Measurements from ENCODE around the gene FASTK. TPM values are rescaled to one million over a fixed set of nuclear protein-coding genes. Genes with fewer than 3 reads are reported as not detected.

The FASTK gene
- total RNA-seq, 2 experiments from 2014 or later: 78.3 to 84.4 TPM

- ChIA-PET POLR2A (interaction anchor here (0.6 kb wide), 1 partner anchor 36 kb away, joined by 3 read pairs; no protein-coding TSS in a partner anchor), CTCF (interaction anchor here (1.5 to 1.9 kb wide), 5 partner anchors 13 to 99 kb away, joined by 3 to 7 read pairs (median 4); partner anchors contain the start of gene FASTK)
These were observed 19.1 kb downstream of the FASTK start for GRCh38 chr7:151061213-151062110.

DNA sequence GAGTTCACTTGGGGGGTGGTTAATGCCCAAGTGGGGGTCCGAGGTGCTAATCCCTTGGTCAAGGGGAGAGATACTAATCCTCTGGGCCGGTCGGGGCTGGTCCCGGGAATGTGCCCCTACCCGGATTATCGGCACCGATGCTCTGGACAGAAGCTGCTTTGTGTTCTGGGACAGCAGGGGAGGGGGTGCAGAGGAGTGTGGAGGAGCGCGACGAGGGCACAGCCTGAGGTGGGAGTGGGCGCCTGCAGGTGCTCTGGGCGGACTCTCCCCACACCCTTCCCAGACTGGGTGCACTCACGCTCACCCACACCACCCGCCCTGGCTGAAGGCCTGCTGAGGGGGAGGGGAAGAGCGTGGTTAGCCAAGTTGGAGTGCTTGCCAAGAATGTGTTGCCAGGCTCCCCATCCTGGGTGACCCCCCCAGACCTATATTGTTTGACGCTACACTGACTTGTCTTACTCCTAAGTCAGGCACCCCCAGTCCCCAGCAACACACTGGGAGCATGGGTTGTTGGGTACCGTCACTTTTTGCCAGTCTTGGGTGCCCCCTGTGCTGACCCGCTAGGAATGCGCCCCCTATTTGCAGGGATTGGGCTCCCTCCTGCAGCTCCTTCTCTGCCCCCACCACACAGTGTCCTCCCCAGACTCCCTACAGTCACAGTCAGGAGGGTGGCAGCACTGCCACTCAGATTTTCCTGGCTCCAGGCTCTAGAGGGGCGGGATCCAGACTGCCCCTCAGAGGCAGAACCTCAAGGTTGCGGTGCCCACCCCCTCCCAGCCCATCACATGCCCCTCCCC is 20.0 kb downstream of the FASTK start:
- CTCF ChIA-PET: interaction anchor here (0.6 to 1.5 kb wide), 7 partner anchors 8 to 243 kb away, joined by 3 to 6 read pairs (median 4); partner anchors contain the start of gene FASTK

DNA sequence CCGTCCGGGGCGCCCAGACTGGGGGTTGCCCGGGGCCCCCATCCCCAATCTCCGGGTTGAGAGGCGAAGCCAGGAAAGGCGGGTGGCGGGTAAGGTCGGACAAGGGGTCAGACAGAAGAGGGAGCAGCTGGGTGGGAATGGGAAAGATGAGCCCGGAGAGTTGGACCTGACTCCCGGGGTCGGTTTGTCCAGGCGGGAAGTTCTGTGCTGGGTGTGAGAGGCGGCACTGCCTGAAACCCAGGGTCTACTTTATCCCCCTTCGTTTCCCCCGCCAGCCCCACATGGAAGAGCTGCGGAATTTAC is 20.5 kb downstream of the FASTK start:
- CTCF ChIA-PET: interaction anchor here (1.0 to 1.5 kb wide), 5 partner anchors 9 to 97 kb away, joined by 3 to 6 read pairs (median 3); partner anchors contain the start of gene FASTK
- POLR2A ChIA-PET: interaction anchor here (0.6 to 0.7 kb wide), 3 partner anchors 25 to 106 kb away, joined by 3 read pairs; no protein-coding TSS in a partner anchor

More for the DNA sequence above, 20.0 kb downstream of the FASTK start:
- POLR2A ChIA-PET: interaction anchor here (0.6 to 0.7 kb wide), 4 partner anchors 24 to 105 kb away, joined by 3 read pairs; no protein-coding TSS in a partner anchor

DNA sequence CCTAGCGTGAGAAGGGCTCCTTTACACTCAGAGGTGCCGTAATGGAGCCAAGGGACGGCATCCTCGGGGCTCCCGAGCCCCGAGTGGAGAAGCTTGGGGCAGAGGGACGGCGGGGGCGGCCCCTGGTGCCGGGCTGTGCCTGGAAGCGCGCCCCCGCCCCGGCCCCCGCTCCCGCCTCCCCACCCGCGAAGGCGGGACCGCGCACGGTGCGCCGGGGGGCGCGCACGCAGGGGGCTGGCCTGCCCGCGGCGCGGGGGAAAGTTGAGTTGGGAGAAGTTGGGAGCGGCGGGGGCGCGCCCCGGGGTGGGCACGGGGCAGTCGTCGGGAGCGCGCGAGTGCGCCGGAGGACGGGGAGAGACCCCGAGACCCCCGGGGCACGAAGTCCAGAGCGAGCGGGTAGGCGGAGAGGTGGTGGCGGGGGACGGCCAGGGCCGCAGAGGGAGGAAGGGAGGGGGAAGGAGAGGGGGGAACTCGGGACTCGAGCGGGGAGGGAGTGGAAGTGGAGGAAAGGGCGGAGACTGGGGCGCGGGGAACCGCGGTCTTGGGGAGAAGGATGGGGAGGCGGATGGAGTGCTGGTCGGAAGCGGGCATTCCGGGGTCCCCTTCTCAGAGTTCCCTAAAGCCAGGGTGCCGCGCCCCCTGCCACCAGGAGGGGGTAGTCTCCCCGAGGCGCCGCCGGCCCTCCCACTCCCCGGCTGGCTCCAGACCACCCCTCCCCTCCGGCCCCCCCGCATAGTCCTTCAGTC is 21.1 kb downstream of the FASTK start, which contains the start of gene SLC4A2:
Gene SLC4A2 (plus strand): TSS at position 223 of the 746 bp plus-strand sequence. CDS start 2,399 bp downstream, outside the sequence.
- ChIA-PET CTCF (interaction anchor here (1.0 to 2.4 kb wide), 6 partner anchors 9 to 110 kb away, joined by 3 to 7 read pairs (median 3); partner anchors contain the start of genes AGAP3 and FASTK), POLR2A (interaction anchor here (0.6 to 1.2 kb wide), 4 partner anchors 9 to 40 kb away, joined by 3 to 4 read pairs (median 3); no protein-coding TSS in a partner anchor)

- POLR2A ChIA-PET: interaction anchor here (0.6 to 1.2 kb wide), 3 partner anchors 9 to 40 kb away, joined by 3 to 4 read pairs (median 3); no protein-coding TSS in a partner anchor
These were observed 21.7 kb downstream of the FASTK start for GRCh38 chr7:151058781-151059366.

GRCh38 chr7:151057989-151058780 is 22.4 kb downstream of the FASTK start:
- ChIA-PET CTCF (interaction anchor here (1.0 to 2.4 kb wide), 6 partner anchors 27 to 111 kb away, joined by 3 to 7 read pairs (median 3); partner anchors contain the start of genes ABCB8 and AGAP3), POLR2A (interaction anchor here (0.6 to 1.2 kb wide), 3 partner anchors 10 to 30 kb away, joined by 3 to 4 read pairs (median 3); partner anchors contain the start of gene ABCB8)

More at GRCh38 chr7:151058781-151059366, 21.7 kb downstream of the FASTK start:
- CTCF ChIA-PET: interaction anchor here (1.2 to 2.4 kb wide), 5 partner anchors 27 to 111 kb away, joined by 3 to 7 read pairs (median 3); partner anchors contain the start of genes ABCB8 and AGAP3

DNA sequence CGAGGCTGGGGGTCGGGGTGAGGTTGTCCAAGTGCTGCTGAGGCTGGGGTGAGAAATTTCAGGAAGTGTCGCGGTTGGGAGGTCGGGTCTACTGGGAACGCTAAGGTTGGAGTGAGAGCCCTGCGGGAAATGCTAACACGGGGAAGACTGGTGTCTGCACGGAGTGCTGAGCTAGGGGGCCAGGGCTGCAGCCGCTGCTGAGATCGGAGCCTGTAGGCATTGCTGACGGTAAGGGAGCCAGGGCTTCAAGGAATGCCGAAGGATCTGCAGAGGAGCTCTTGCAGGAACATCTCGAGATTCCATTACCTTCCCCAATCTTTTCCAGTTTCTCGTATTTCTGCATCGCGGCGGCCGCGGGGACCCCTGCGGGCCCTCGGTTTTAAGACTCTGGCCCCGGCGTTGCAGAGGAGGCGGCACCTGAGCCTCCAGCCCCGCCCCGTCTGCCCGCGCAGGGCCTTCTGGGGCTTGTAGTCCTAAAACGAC is 23.1 kb downstream of the FASTK start, which contains the start of gene CDK5:
Gene CDK5 (minus strand): TSS at position 392 of the 483 bp plus-strand sequence. CDS start 49 bp downstream, at position 343.
- POLR2A ChIA-PET: interaction anchor here (0.6 kb wide), 1 partner anchor 29 kb away, joined by 3 read pairs; the partner anchor contains the start of gene ABCB8

GRCh38 chr7:151056666-151057505 is 23.7 kb downstream of the FASTK start:
- POLR2A ChIA-PET: no interaction called here

More for the DNA sequence above, 23.1 kb downstream of the FASTK start, which contains the start of gene CDK5:
- CTCF ChIA-PET: interaction anchor here (1.0 to 2.4 kb wide), 3 partner anchors 28 to 58 kb away, joined by 3 to 7 read pairs (median 7); partner anchors contain the start of genes ABCB8 and AGAP3

DNA sequence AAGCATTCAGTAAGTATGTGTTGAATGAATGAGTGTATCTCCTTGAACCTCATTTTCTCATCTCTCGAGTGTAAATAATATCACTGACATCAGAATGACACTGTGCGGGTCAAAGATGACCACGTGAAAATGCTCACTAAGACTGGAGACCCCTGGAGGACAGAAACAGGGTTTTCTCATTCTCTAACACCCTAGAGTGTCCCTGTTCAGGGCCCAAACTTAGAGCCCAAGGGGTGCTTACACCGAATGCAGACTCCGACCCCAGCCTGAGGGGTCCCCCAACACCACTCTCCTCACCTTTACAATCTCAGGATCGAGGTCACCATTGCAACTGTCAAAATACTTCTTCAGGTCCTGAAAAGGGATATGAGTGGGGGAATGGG is 24.3 kb downstream of the FASTK start:
- POLR2A ChIA-PET: no interaction called here

More at GRCh38 chr7:151056666-151057505, 23.7 kb downstream of the FASTK start:
- CTCF ChIA-PET: interaction anchor here (1.0 to 2.4 kb wide), 3 partner anchors 29 to 58 kb away, joined by 3 to 7 read pairs (median 3); partner anchors contain the start of genes ABCB8 and AGAP3

DNA sequence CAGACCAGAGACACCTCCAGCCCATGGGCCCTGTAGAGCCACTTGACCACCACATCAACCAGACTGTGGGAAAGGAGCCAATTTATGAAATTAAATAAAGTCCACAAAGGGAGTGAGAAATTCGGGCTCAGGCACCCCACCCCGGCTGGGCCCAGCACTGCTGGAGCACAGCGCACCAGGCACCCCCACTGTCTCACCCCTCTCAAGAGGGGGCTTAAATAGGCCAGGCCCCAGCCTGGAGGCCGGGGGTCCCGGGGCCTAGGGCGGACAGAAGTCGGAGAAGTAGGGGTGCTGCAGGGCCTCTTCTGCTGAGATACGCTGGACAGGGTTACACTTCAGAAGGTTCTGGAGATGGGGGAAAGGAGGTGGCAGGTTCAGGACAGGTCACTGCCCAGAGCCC is 26.9 kb downstream of the FASTK start:
- ChIA-PET POLR2A (no interaction called here), CTCF (interaction anchor here (0.6 kb wide), 1 partner anchor 1284 kb away, joined by 3 read pairs; no protein-coding TSS in a partner anchor)

More for the DNA sequence above, 24.3 kb downstream of the FASTK start:
- CTCF ChIA-PET: interaction anchor here (1.4 kb wide), 1 partner anchor 28 kb away, joined by 3 read pairs; the partner anchor contains the start of gene ABCB8

- ChIA-PET CTCF (no interaction called here), POLR2A (no interaction called here)
These were observed 27.5 kb downstream of the FASTK start for GRCh38 chr7:151053096-151053495.

GRCh38 chr7:151051108-151051507 is 29.5 kb downstream of the FASTK start:
- ChIA-PET CTCF (interaction anchor here (1.0 kb wide), 1 partner anchor 65 kb away, joined by 3 read pairs; no protein-coding TSS in a partner anchor), POLR2A (interaction anchor here (0.9 to 1.4 kb wide), 3 partner anchors 11 to 18 kb away, joined by 3 to 10 read pairs (median 4); no protein-coding TSS in a partner anchor)

- CTCF ChIA-PET: no interaction called here
- POLR2A ChIA-PET: no interaction called here
These were observed 31.6 kb downstream of the FASTK start for GRCh38 chr7:151048911-151049463.

DNA sequence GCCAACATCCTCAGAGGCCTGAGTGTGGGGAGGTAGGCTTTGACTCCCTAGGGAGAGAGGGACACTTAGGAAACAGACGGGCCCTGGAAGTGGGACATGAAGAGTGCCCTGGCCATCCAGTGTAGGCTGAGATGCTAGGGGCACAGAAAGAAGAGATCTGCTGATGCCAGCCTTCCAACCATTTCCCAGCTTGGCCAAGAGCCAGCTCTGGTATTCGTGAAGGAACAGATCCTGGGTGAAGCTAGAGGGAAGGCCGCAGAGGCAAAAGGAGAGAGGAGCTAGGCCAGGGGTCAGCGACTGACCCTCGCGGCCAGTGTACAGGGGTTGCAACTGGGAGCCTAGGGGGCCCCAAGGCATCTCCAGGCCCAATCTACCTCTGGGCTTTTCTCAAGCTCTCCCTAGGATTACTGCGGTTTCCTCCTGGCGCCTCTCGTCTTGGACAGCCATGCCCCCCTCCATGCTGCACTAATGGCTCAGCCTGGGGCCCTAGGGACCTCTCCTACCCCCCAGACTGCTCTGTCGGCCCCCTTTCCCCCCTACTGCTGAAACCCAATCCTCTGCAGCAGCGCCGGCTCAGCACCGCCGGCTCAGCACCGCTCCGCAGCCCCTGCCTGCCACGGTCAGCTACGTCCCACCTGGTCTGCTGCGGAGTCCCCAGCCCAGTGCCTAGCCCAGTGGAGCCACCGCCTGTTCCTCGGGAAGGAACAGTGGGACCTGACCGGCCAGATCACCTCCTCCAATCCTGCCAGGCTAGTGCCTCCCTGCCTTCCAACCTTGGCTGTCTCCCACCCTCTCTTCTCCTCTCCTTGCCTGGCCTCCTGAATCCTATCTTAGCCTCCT is 32.4 kb downstream of the FASTK start, which contains the start of gene ASIC3:
Gene ASIC3 (plus strand): TSS at position 556 of the 840 bp plus-strand sequence. CDS start 355 bp downstream, outside the sequence.
- ChIA-PET CTCF (no interaction called here), POLR2A (no interaction called here)
